ENCODE results near the gene AURKB. TPM values are rescaled to one million over a fixed set of nuclear protein-coding genes. Genes with fewer than 3 reads are reported as not detected.

AURKB gene
- total RNA-seq, 4 donors from 2014 or later = 2.2 to 8.6 (median 5.6) TPM

Other genes with a start within 250 kb of the AURKB start
- gene GUCY2D, start 208.0 kb downstream of the AURKB start, total RNA-seq = under 1 TPM in 1 of 4 donors, not detected in 3; 0.14 TPM
- 10 to 100 TPM in 1 of 4 donors, 1 to 10 TPM in 3; 3.3 to 44.4 (median 5.4) TPM for gene ALOX15B, start 171.5 kb downstream of the AURKB start, total RNA-seq
- not detected for gene ALOX12B, start 122.9 kb downstream of the AURKB start, total RNA-seq
- gene ALOXE3, start 92.1 kb downstream of the AURKB start, total RNA-seq = under 1 TPM in 1 of 4 donors, not detected in 3; 0.79 TPM
- not detected for gene HES7, start 86.5 kb downstream of the AURKB start, total RNA-seq
- gene PER1, start 58.2 kb downstream of the AURKB start, total RNA-seq = 100 to 1,000 TPM in 2 of 4 donors, 10 to 100 TPM in 2; 55.9 to 211 (median 109) TPM
- gene VAMP2, start 47.6 kb downstream of the AURKB start, total RNA-seq = 10 to 100 TPM; 20.9 to 49.4 (median 30.1) TPM
- 10 to 100 TPM in 2 of 4 donors, 1 to 10 TPM in 2; 1.5 to 74.6 (median 18.3) TPM for gene TMEM107, start 34.2 kb downstream of the AURKB start, total RNA-seq
- gene BORCS6, start 20.4 kb downstream of the AURKB start, total RNA-seq = 10 to 100 TPM in 3 of 4 donors, 1 to 10 TPM in 1; 3.2 to 17.1 (median 12.7) TPM
- 100 to 1,000 TPM in 1 of 4 donors, 10 to 100 TPM in 3; 19.9 to 139 (median 31.7) TPM for gene CTC1, start 37.5 kb upstream of the AURKB start, total RNA-seq
- gene PFAS, start 38.7 kb upstream of the AURKB start, total RNA-seq = 10 to 100 TPM in 2 of 4 donors, 1 to 10 TPM in 1, under 1 TPM in 1; 0.75 to 24.9 (median 8.9) TPM
- 10 to 100 TPM in 3 of 4 donors, 1 to 10 TPM in 1; 8.4 to 47.1 (median 14.6) TPM for gene RANGRF, start 78.1 kb upstream of the AURKB start, total RNA-seq
- gene SLC25A35, start 84.8 kb upstream of the AURKB start, total RNA-seq = 10 to 100 TPM in 1 of 4 donors, 1 to 10 TPM in 3; 2.2 to 27.7 (median 4.2) TPM
- gene ARHGEF15, start 99.7 kb upstream of the AURKB start, total RNA-seq = 10 to 100 TPM in 2 of 4 donors, 1 to 10 TPM in 1, under 1 TPM in 1; 0.96 to 18.3 (median 6.6) TPM
- gene ODF4, start 129.3 kb upstream of the AURKB start, total RNA-seq = not detected
- 1,000 to 10,000 TPM in 3 of 4 donors, 100 to 1,000 TPM in 1; 714 to 2,921 (median 2,064) TPM for gene RPL26, start 172.6 kb upstream of the AURKB start, total RNA-seq
- gene RNF222, start 187.3 kb upstream of the AURKB start, total RNA-seq = not detected
- 10 to 100 TPM; 28.3 to 82.4 (median 77.2) TPM for gene NDEL1, start 225.3 kb upstream of the AURKB start, total RNA-seq